Loucy (cell line): ENCODE data around the gene KDM2B.

Source experiments
- H2AFZ ChIP-seq: fragments of 200-600 bp; sonication (generic); 2 replicates; pipeline ENCODE4 v1.6.0; 2016; ENCODE audit warnings: antibody characterized with exemption, mild to moderate bottlenecking, low read length, moderate library complexity
- H3F3A ChIP-seq: fragments of 200-600 bp; 2 replicates; pipeline ENCODE4 v1.6.0; 2016; ENCODE audit warnings: antibody characterized with exemption, low read depth, mild to moderate bottlenecking
- H3K27me3 ChIP-seq: fragments of 200-600 bp; sonication (generic); 2 replicates; pipeline ENCODE4 v1.6.1; 2014; ENCODE audit warnings: low read length, mild to moderate bottlenecking; ENCODE audit not compliant: insufficient read depth, poor library complexity, severe bottlenecking
- H3K36me3 ChIP-seq: fragments of 200-600 bp; sonication (generic); 2 replicates; pipeline ENCODE4 v1.6.1; 2016; ENCODE audit warnings: low read length; ENCODE audit not compliant: insufficient read depth
- H3K4me1 ChIP-seq: fragments of 200-600 bp; sonication (generic); 2 replicates; pipeline ENCODE4 v1.5.1; 2014; ENCODE audit warnings: low read length, mild to moderate bottlenecking; ENCODE audit not compliant: insufficient read depth, poor library complexity, severe bottlenecking
- H3K4me2 ChIP-seq: fragments of 200-600 bp; sonication (generic); 2 replicates; pipeline ENCODE4 v1.6.0; 2014; ENCODE audit warnings: antibody characterized with exemption, low read length, low read depth, mild to moderate bottlenecking; ENCODE audit not compliant: poor library complexity, severe bottlenecking
- H3K4me3 ChIP-seq: fragments of 200-600 bp; sonication (generic); 2 replicates; pipeline ENCODE4 v1.5.1; 2014; ENCODE audit warnings: low read length, mild to moderate bottlenecking, mixed read lengths; ENCODE audit not compliant: poor library complexity, severe bottlenecking
- H3K79me2 ChIP-seq: fragments of 200-600 bp; sonication (generic); 2 replicates; pipeline ENCODE4 v1.6.1; 2014; ENCODE audit warnings: low read length; ENCODE audit not compliant: insufficient read depth
- H3K9ac ChIP-seq: fragments of 200-600 bp; sonication (generic); 2 replicates; pipeline ENCODE4 v1.6.0; 2014; ENCODE audit warnings: mild to moderate bottlenecking, low read depth, low read length, moderate library complexity; ENCODE audit not compliant: poor library complexity, severe bottlenecking
- H3K9me2 ChIP-seq: fragments of 200-600 bp; sonication (generic); replicated peaks from 2 replicates; pipeline ENCODE4 v1.6.1; 2016; ENCODE audit warnings: low read depth, low read length, mixed read lengths
- H3K9me3 ChIP-seq: fragments of 200-600 bp; sonication (generic); 2 replicates; pipeline ENCODE4 v1.6.1; 2014; ENCODE audit warnings: mild to moderate bottlenecking, antibody characterized with exemption, low read length, low read depth; ENCODE audit not compliant: insufficient read depth
- H4K20me1 ChIP-seq: fragments of 200-600 bp; sonication (generic); 2 replicates; pipeline ENCODE4 v1.6.0; 2014; ENCODE audit warnings: antibody characterized with exemption, low read length, mild to moderate bottlenecking; ENCODE audit not compliant: insufficient read depth, poor library complexity, severe bottlenecking
- EZH2phosphoT487 ChIP-seq: fragments of 200-600 bp; IDR thresholded peaks from 2 replicates; pipeline ENCODE4 v1.6.1; 2018; ENCODE audit warnings: antibody characterized with exemption, mild to moderate bottlenecking, moderate library complexity, borderline replicate concordance
- TF ChIP-seq, protein P1 (sequence below): fragments of 200-600 bp; sonication (generic); conservative IDR thresholded peaks from 2 replicates; pipeline ENCODE4 v1.5.1; 2014; ENCODE audit warnings: mild to moderate bottlenecking, antibody characterized with exemption, low read length

The KDM2B gene

DNA sequence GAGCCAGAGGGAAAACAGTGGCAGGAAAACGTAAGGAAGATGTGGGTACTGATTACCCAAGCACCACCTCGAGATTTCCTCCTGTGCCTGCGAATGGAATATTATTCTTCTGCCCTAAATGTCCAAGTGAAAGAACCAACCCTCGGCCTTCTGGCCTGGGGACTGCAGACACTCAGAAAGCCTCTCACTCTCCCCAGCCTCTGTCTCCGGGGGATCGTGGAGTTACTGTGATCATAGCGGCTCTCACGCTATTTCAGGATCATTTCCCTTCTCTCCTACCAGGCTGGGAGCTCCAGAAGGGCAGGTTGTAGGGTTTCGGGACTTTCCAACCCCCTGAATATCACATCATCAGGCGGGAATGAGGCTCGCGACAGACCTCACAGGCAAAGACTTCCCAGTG is 68.9 kb downstream of the KDM2B start:
- H3K4me3 ChIP-seq = no peak overlapping the region
- peaks cover 64% of the 10 kb centered on the region; the same call in 1 of the 2 replicates for H3K36me3 ChIP-seq
- no peaks in the 10 kb centered on the region for H4K20me1 ChIP-seq
- H3K4me2 ChIP-seq = no peak overlapping the region
- H3K79me2 ChIP-seq = no peaks in the 10 kb centered on the region
- H3K27me3 ChIP-seq = no peaks in the 10 kb centered on the region
- TF ChIP-seq, protein P1, sequence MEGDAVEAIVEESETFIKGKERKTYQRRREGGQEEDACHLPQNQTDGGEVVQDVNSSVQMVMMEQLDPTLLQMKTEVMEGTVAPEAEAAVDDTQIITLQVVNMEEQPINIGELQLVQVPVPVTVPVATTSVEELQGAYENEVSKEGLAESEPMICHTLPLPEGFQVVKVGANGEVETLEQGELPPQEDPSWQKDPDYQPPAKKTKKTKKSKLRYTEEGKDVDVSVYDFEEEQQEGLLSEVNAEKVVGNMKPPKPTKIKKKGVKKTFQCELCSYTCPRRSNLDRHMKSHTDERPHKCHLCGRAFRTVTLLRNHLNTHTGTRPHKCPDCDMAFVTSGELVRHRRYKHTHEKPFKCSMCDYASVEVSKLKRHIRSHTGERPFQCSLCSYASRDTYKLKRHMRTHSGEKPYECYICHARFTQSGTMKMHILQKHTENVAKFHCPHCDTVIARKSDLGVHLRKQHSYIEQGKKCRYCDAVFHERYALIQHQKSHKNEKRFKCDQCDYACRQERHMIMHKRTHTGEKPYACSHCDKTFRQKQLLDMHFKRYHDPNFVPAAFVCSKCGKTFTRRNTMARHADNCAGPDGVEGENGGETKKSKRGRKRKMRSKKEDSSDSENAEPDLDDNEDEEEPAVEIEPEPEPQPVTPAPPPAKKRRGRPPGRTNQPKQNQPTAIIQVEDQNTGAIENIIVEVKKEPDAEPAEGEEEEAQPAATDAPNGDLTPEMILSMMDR = no peak
- TF ChIP-seq EZH2phosphoT487 = no peak
- H2AFZ ChIP-seq = no peak overlapping the region
- no peaks in the 10 kb centered on the region for H3K9me3 ChIP-seq
- no peaks in the 10 kb centered on the region for H3K9me2 ChIP-seq
- H3K9ac ChIP-seq = no peak overlapping the region
- H3F3A ChIP-seq = no peaks in the 10 kb centered on the region; the same call in 1 of the 2 replicates
- H3K4me1 ChIP-seq = no peaks in the 10 kb centered on the region

DNA sequence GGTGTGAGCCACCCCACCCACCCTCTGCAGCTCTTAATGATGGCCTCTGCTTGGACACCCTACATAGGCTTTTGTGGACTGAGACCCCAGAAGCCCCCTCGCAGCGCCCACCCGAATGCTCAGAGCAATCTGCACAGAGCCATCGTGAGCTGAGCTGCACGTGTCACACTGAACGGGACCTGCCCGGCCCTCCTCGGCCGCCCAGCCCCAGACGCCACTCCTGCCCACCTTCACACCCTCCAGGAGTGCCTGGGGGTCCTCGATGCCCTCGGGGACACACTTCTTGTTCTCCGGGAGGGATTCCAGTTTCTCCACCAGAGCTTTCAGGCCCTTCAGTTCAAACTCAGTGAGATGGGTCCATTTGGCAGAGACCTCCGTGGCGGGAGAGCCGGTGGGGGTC is 71.5 kb downstream of the KDM2B start:
- Histone ChIP-seq H4K20me1 (no peaks in the 10 kb centered on the region), H3F3A (no peaks in the 10 kb centered on the region; the same call in 1 of the 2 replicates), H2AFZ (no peak overlapping the region), H3K9me3 (no peaks in the 10 kb centered on the region), H3K27me3 (no peaks in the 10 kb centered on the region), H3K4me2 (no peak overlapping the region), H3K36me3 (peaks cover 65% of the 10 kb centered on the region; the same call in 1 of the 2 replicates), H3K79me2 (no peaks in the 10 kb centered on the region), H3K9ac (no peak overlapping the region), H3K4me1 (no peaks in the 10 kb centered on the region), H3K4me3 (no peak overlapping the region), H3K9me2 (no peaks in the 10 kb centered on the region)
- TF ChIP-seq EZH2phosphoT487 = no peak
- TF ChIP-seq, protein P1 = no peak

DNA sequence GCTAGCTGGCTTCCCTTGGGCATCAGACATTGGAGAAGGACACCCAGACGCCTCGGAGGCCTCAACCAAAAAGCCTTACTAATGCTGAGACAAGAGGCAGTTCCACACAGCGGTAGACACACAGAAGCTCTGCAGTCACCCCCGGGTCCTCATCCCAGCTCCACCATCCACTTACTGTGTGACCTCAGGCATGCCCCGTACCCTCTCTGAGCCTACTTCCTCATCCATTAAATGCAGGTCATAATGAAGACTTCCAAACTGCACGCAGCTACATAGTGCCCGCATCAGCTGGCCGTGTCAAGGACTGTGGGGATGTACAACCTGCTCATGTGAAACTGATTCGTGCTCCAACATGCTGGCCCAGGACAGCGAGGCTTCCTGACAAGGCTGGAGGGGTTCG is 72.3 kb downstream of the KDM2B start:
- H3K4me3 ChIP-seq = no peak overlapping the region
- no peaks in the 10 kb centered on the region for H3K79me2 ChIP-seq
- H3K9ac ChIP-seq = no peak overlapping the region
- H3K9me3 ChIP-seq = no peaks in the 10 kb centered on the region
- H3K36me3 ChIP-seq = peaks cover 73% of the 10 kb centered on the region; the same call in 1 of the 2 replicates
- H2AFZ ChIP-seq = no peak overlapping the region
- H3F3A ChIP-seq = no peaks in the 10 kb centered on the region
- H3K4me1 ChIP-seq = no peaks in the 10 kb centered on the region
- no peaks in the 10 kb centered on the region for H3K27me3 ChIP-seq
- no peaks in the 10 kb centered on the region for H3K9me2 ChIP-seq
- TF ChIP-seq, protein P1 = no peak
- no peak for TF ChIP-seq EZH2phosphoT487
- H4K20me1 ChIP-seq = no peaks in the 10 kb centered on the region
- H3K4me2 ChIP-seq = no peak overlapping the region
